Keratinocyte (primary cell): ENCODE measurements around the gene DIP2C. TPM values are rescaled to one million over a fixed set of nuclear protein-coding genes. Genes with fewer than 3 reads are reported as not detected.

Experiments used
- DNase-seq: peaks from one replicate; pipeline ENCODE4 v3.0.0-alpha.2; 2011; ENCODE audit warnings: low read depth, missing footprints, low spot score
- FAIRE-seq: peaks from 2 replicates; lab custom pipeline; 2011; peaks lifted over from hg19 to GRCh38; lab: Jason Lieb, UNC
- H2AFZ ChIP-seq: 2 replicates; pipeline ENCODE4 v1.6.0; 2012; ENCODE audit warnings: low read length, control low read depth, inconsistent platforms; ENCODE audit not compliant: control insufficient read depth
- H3K27ac ChIP-seq: 2 replicates; pipeline ENCODE4 v1.5.1; 2011; ENCODE audit warnings: low read length; ENCODE audit not compliant: control insufficient read depth, insufficient read depth
- H3K27me3 ChIP-seq: 3 replicates; pipeline ENCODE4 v1.6.0; 2011; ENCODE audit warnings: low read length; ENCODE audit not compliant: control insufficient read depth, insufficient read depth; ENCODE audit errors: extremely low read depth
- H3K36me3 ChIP-seq, 2 experiments: 2 replicates in 1 of 2; 3 replicates in 1 of 2; pipeline ENCODE4 v1.5.1; 2011; ENCODE audit warnings: low read length in 2 of 2, mild to moderate bottlenecking in 1 of 2; ENCODE audit not compliant: control insufficient read depth in 2 of 2, insufficient read depth in 2 of 2; ENCODE audit errors: extremely low read depth in 1 of 2
- H3K4me1 ChIP-seq: 3 replicates; pipeline ENCODE4 v1.5.1; 2011; ENCODE audit warnings: low read length; ENCODE audit not compliant: control insufficient read depth, insufficient read depth; ENCODE audit errors: extremely low read depth
- H3K4me2 ChIP-seq: 3 replicates; pipeline ENCODE4 v1.6.0; 2011; ENCODE audit warnings: low read depth, low read length; ENCODE audit not compliant: control insufficient read depth, insufficient read depth; ENCODE audit errors: extremely low read depth
- H3K4me3 ChIP-seq, 3 experiments: fragments of 200-600 bp in 1 of 3; sonication (generic) in 1 of 3; 2 replicates in 2 of 3; 3 replicates in 1 of 3; pipeline ENCODE4 v1.5.1; 2011 to 2016; ENCODE audit warnings: low read length in 3 of 3, mild to moderate bottlenecking in 3 of 3, control low read depth in 2 of 3, inconsistent platforms in 1 of 3, low read depth in 1 of 3, mixed read lengths in 1 of 3, mixed run types in 1 of 3, moderate library complexity in 1 of 3; ENCODE audit not compliant: control insufficient read depth in 2 of 3, insufficient read depth in 2 of 3; ENCODE audit errors: extremely low read depth in 1 of 3
- H3K79me2 ChIP-seq: 2 replicates; pipeline ENCODE4 v1.6.0; 2012; ENCODE audit warnings: low read length; ENCODE audit not compliant: control insufficient read depth, insufficient read depth
- H3K9ac ChIP-seq: 3 replicates; pipeline ENCODE4 v1.6.0; 2011; ENCODE audit warnings: low read length; ENCODE audit not compliant: control insufficient read depth, insufficient read depth; ENCODE audit errors: extremely low read depth
- H3K9me1 ChIP-seq: 3 replicates; pipeline ENCODE4 v1.6.0; 2011; ENCODE audit warnings: low read length; ENCODE audit not compliant: control insufficient read depth, insufficient read depth; ENCODE audit errors: extremely low read depth
- H3K9me3 ChIP-seq: 2 replicates; pipeline ENCODE4 v1.5.1; 2012; ENCODE audit warnings: low read depth, low read length; ENCODE audit not compliant: control insufficient read depth
- H4K20me1 ChIP-seq: 3 replicates; pipeline ENCODE4 v1.6.0; 2011; ENCODE audit warnings: low read length; ENCODE audit not compliant: control insufficient read depth, insufficient read depth; ENCODE audit errors: extremely low read depth
- EZH2 ChIP-seq: IDR thresholded peaks from one replicate; pipeline ENCODE4 v1.6.1; 2012; ENCODE audit warnings: inconsistent platforms, mild to moderate bottlenecking, low read length, moderate library complexity
- dilution Hi-C: fragments of 300-500 bp; cut with MboI; formaldehyde crosslinking; loops from one replicate; pipeline ENCODE4 v1.7.0; 2020; ENCODE audit warnings: low sequenced_read_pairs; ENCODE audit not compliant: extremely low pct_ligation_motif_present
- polyA plus RNA-seq, 5 experiments: library from polyadenylated mRNA; depleted of rRNA in 3 of 5; stranded (reverse) in 3 of 5; stranded (forward) in 1 of 5; unstranded in 1 of 5; fragments of >200 nt; gene quantifications; 1 replicate in 1 of 5; 2 replicates in 3 of 5; 3 replicates in 1 of 5; pipeline versions ENCODE4 v1.2.1 to v1.2.3, GENCODE V29; 2011 to 2012; ENCODE audit warnings: missing spikeins in 2 of 5, low read depth in 1 of 5, low replicate concordance in 1 of 5
- TF ChIP-seq, protein P1 (sequence below), 3 experiments: IDR thresholded peaks in 1 of 3; conservative IDR thresholded peaks in 1 of 3; optimal IDR thresholded peaks in 1 of 3; 2 replicates in 2 of 3; 3 replicates in 1 of 3; pipeline versions ENCODE3 to v1.5.1; 2011; ENCODE audit warnings: low read length in 3 of 3, mild to moderate bottlenecking in 3 of 3, moderate library complexity in 2 of 3, control low read depth in 1 of 3, inconsistent platforms in 1 of 3; ENCODE audit not compliant: insufficient read depth in 2 of 3; ENCODE audit errors: extremely low read depth in 1 of 3

DIP2C gene
- polyA plus RNA-seq, 1 donor (not counting 4 experiments of a cell fraction or from before 2014, with no cell fraction given), result 1.3 TPM

DNA sequence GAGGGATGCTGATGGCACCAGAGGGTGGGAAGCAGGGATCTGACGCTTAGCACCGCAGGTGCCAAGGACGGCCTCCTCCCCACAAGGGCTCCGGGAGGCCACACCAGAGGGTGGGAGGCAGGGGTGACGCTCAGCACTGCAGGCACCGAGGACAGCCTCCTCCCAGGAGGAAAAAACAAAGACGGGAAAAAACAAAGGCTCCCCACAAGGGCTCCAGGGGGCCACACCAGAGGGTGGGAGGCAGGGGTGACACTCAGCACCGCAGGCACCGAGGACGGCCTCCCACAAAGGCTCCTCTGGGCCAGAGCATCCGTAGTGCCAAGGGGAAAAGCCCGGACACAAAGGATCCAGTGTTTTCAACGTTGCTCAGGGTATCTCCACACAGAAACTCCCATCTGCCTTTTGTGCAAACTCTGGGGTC lies 25.6 kb downstream of the DIP2C start:
- no peak for FAIRE-seq

DNA sequence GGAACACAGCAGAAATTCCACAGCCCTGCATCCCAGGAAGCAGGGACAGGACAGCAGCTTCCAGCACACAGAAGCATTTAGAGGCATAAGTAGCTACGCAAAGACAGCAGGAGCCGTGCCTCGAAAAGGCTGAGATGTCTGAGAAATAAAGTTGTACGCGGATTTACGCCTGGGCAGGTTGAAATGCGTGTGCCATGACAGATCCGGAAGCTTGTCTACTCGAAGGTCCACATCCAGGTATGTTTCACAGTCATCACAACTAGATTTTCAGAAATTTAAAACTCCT lies 26.1 kb downstream of the DIP2C start:
- H3K27ac ChIP-seq, result no peak overlapping the region

More for the DNA sequence above, 25.6 kb downstream of the DIP2C start:
- Histone ChIP-seq H3K4me3 (no peak overlapping the region), H3K27ac (no peak overlapping the region), H3K4me1 (no peaks in the 10 kb centered on the region), H3K4me2 (no peak overlapping the region), H3K27me3 (no peaks in the 10 kb centered on the region), H3K36me3 (no peaks in the 10 kb centered on the region), H3K9me1 (no peaks in the 10 kb centered on the region), H3K79me2 (peaks cover 7% of the 10 kb centered on the region), H3K9ac (no peak overlapping the region), H3K9me3 (no peaks in the 10 kb centered on the region), H4K20me1 (no peaks in the 10 kb centered on the region), H2AFZ (no peak overlapping the region)
- no peak for TF ChIP-seq EZH2
- TF ChIP-seq, protein P1, sequence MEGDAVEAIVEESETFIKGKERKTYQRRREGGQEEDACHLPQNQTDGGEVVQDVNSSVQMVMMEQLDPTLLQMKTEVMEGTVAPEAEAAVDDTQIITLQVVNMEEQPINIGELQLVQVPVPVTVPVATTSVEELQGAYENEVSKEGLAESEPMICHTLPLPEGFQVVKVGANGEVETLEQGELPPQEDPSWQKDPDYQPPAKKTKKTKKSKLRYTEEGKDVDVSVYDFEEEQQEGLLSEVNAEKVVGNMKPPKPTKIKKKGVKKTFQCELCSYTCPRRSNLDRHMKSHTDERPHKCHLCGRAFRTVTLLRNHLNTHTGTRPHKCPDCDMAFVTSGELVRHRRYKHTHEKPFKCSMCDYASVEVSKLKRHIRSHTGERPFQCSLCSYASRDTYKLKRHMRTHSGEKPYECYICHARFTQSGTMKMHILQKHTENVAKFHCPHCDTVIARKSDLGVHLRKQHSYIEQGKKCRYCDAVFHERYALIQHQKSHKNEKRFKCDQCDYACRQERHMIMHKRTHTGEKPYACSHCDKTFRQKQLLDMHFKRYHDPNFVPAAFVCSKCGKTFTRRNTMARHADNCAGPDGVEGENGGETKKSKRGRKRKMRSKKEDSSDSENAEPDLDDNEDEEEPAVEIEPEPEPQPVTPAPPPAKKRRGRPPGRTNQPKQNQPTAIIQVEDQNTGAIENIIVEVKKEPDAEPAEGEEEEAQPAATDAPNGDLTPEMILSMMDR (optimal IDR thresholded peaks at IDR 0.05 in 1 of 3, IDR thresholded peaks at IDR 0.05 in 1 of 3, conservative IDR thresholded peaks at IDR 0.05 in 1 of 3; ENCODE audit: extremely low read depth in 1 of 3, insufficient read depth in 2 of 3, low read length in 3 of 3), result no peak
- dilution Hi-C loops, result no loop called here
- DNase-seq, result no peak

More for the DNA sequence above, 26.1 kb downstream of the DIP2C start:
- Histone ChIP-seq H3K4me2 (no peak overlapping the region), H3K27me3 (no peaks in the 10 kb centered on the region), H3K4me3 (no peak overlapping the region), H4K20me1 (no peaks in the 10 kb centered on the region), H2AFZ (no peak overlapping the region), H3K9me1 (no peaks in the 10 kb centered on the region), H3K9me3 (no peaks in the 10 kb centered on the region), H3K79me2 (peaks cover 7% of the 10 kb centered on the region), H3K36me3 (no peaks in the 10 kb centered on the region), H3K4me1 (no peaks in the 10 kb centered on the region), H3K9ac (no peak overlapping the region)
- TF ChIP-seq EZH2, result no peak
- TF ChIP-seq, protein P1 (optimal IDR thresholded peaks at IDR 0.05 in 1 of 3, IDR thresholded peaks at IDR 0.05 in 1 of 3, conservative IDR thresholded peaks at IDR 0.05 in 1 of 3; ENCODE audit: extremely low read depth in 1 of 3, insufficient read depth in 2 of 3, low read length in 3 of 3), result no peak
- no peak for DNase-seq
- FAIRE-seq, result no peak
- dilution Hi-C loops, result no loop called here
